Thyroid gland (tissue), 4 donors: ENCODE measurements around the gene SLC12A1. TPM values are rescaled to one million over a fixed set of nuclear protein-coding genes. Genes with fewer than 3 reads are reported as not detected.

ENCODE experiments used
- DNase-seq, 2 donors: peaks; one replicate each; pipeline ENCODE4 v3.0.0-alpha.2; 2019
- H3K27ac ChIP-seq, 3 donors: fragments of 200-600 bp; sonication (generic); 1 replicate in 2 of 3; 2 replicates in 1 of 3; pipeline ENCODE4 v1.5.1; 2016 to 2019; ENCODE audit warnings: mild to moderate bottlenecking in 1 of 3, moderate library complexity in 1 of 3
- H3K27me3 ChIP-seq: fragments of 200-600 bp; sonication (generic); one replicate; pipeline ENCODE4 v1.5.1; 2019
- H3K36me3 ChIP-seq, 2 donors: fragments of 200-600 bp; sonication (generic); one replicate each; pipeline ENCODE4 v1.5.1; 2016 to 2019
- H3K4me1 ChIP-seq, 2 donors: fragments of 200-600 bp; sonication (generic); one replicate each; pipeline ENCODE4 v1.5.1; 2017 to 2019
- H3K4me3 ChIP-seq, 3 donors: fragments of 200-600 bp; sonication (generic); replicated peaks in 1 of 3; 1 replicate in 2 of 3; 2 replicates in 1 of 3; pipeline ENCODE4 v1.5.1; 2016; ENCODE audit warnings: mild to moderate bottlenecking in 1 of 3
- H3K9me3 ChIP-seq: fragments of 200-600 bp; sonication (generic); one replicate; pipeline ENCODE4 v1.5.1; 2017
- POLR2A ChIP-seq, 2 donors: fragments of 450-650 bp; IDR thresholded peaks; one replicate each; pipeline ENCODE4 v1.6.1; 2017; ENCODE audit warnings: antibody characterized with exemption in 2 of 2, mild to moderate bottlenecking in 2 of 2, moderate library complexity in 1 of 2
- WGBS, 2 donors: methylation state at CpG; one replicate each; pipeline ENCODE4 v1.1.5; 2017; 5-methylcytosine and 5-hydroxymethylcytosine counted together
- intact Hi-C: fragments of 100-400 bp; cut with DNase I; formaldehyde crosslinking; loops from one replicate; pipeline ENCODE4 v1.15.1; 2023
- total RNA-seq, 4 donors: library from RNA; depleted of rRNA; stranded (reverse); fragments of >200 nt; gene quantifications; one replicate each; pipeline ENCODE4 v1.2.3, GENCODE V29; 2016
- TF ChIP-seq, protein P1 (sequence below), 6 experiments: fragments of 200-600 bp in 3 of 6; fragments of 450-650 bp in 3 of 6; sonication (generic) in 3 of 6; IDR thresholded peaks; one replicate each; pipeline ENCODE4 v1.5.1; 2016 to 2019; ENCODE audit warnings: antibody characterized with exemption in 6 of 6, mild to moderate bottlenecking in 2 of 6, inconsistent platforms in 1 of 6, moderate library complexity in 1 of 6

The SLC12A1 gene
- total RNA-seq, 4 donors from 2014 or later = not detected

DNA sequence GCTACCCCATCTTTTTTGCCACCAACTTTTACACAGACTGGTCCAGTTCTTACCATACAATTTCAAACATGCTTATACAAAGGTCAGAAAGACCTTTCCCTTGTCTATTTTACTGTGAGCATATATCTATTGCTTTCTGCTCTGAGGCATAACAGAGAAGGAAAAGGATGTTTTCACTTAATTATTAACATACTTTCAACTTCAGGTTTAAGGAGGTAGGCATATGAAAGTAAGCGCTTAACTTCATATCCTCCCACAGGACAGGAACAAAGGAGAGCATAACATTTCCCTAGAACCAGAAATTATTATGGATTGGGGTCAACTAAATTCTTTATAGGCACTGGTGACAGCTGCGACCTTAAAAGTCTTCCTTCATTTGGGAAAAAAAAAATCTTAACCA, 29.1 kb upstream of the SLC12A1 start:
- TF ChIP-seq POLR2A (IDR thresholded peaks at IDR 0.05) = no peak
- TF ChIP-seq, protein P1, sequence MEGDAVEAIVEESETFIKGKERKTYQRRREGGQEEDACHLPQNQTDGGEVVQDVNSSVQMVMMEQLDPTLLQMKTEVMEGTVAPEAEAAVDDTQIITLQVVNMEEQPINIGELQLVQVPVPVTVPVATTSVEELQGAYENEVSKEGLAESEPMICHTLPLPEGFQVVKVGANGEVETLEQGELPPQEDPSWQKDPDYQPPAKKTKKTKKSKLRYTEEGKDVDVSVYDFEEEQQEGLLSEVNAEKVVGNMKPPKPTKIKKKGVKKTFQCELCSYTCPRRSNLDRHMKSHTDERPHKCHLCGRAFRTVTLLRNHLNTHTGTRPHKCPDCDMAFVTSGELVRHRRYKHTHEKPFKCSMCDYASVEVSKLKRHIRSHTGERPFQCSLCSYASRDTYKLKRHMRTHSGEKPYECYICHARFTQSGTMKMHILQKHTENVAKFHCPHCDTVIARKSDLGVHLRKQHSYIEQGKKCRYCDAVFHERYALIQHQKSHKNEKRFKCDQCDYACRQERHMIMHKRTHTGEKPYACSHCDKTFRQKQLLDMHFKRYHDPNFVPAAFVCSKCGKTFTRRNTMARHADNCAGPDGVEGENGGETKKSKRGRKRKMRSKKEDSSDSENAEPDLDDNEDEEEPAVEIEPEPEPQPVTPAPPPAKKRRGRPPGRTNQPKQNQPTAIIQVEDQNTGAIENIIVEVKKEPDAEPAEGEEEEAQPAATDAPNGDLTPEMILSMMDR (IDR thresholded peaks at IDR 0.05) = no peak
- intact Hi-C loops = no loop called here
- no peaks in the 10 kb centered on the region for H3K9me3 ChIP-seq
- H3K27me3 ChIP-seq = no peaks in the 10 kb centered on the region
- DNase-seq = no peak
- H3K27ac ChIP-seq = no peak overlapping the region
- no peaks in the 10 kb centered on the region for H3K36me3 ChIP-seq
- no peak overlapping the region for H3K4me3 ChIP-seq
- peaks cover 0 to 12% of the 10 kb centered on the region in 2 donors for H3K4me1 ChIP-seq
- WGBS, 2 donors = 79 to 84% methylated on average over 2 of the region's 2 CpGs

DNA sequence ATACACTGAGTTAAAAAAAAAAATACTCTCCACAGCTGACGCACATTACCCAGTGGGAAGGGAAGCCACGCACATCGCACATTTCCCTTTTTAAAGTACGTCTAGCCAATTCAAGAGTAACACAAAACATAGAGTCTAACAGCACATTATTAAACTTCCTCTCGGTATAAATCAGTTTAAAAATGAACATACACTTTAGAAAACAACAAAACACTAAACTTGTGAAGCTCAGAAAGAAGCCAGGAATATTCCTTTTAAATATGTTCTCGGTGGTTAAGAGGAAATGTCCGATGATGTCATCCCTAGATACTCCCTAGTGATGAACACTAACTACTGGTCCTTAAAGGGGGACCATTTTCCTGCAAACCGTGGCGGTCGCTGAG, 28.7 kb upstream of the SLC12A1 start:
- 5 to 8% methylated on average over 10 of the region's 10 CpGs for WGBS, 2 donors
- Histone ChIP-seq H3K4me3 (peak overlapping the region; percentile 5 to 70 (median 36)), H3K27me3 (no peaks in the 10 kb centered on the region), H3K36me3 (no peaks in the 10 kb centered on the region), H3K27ac (no peak overlapping the region), H3K9me3 (no peaks in the 10 kb centered on the region), H3K4me1 (peaks cover 0 to 12% of the 10 kb centered on the region in 2 donors)
- peak in 1 of 2 donors; percentile 1 for DNase-seq
- TF ChIP-seq, protein P1 (IDR thresholded peaks at IDR 0.05) = no peak
- TF ChIP-seq POLR2A (IDR thresholded peaks at IDR 0.05) = no peak
- intact Hi-C loops = no loop called here

DNA sequence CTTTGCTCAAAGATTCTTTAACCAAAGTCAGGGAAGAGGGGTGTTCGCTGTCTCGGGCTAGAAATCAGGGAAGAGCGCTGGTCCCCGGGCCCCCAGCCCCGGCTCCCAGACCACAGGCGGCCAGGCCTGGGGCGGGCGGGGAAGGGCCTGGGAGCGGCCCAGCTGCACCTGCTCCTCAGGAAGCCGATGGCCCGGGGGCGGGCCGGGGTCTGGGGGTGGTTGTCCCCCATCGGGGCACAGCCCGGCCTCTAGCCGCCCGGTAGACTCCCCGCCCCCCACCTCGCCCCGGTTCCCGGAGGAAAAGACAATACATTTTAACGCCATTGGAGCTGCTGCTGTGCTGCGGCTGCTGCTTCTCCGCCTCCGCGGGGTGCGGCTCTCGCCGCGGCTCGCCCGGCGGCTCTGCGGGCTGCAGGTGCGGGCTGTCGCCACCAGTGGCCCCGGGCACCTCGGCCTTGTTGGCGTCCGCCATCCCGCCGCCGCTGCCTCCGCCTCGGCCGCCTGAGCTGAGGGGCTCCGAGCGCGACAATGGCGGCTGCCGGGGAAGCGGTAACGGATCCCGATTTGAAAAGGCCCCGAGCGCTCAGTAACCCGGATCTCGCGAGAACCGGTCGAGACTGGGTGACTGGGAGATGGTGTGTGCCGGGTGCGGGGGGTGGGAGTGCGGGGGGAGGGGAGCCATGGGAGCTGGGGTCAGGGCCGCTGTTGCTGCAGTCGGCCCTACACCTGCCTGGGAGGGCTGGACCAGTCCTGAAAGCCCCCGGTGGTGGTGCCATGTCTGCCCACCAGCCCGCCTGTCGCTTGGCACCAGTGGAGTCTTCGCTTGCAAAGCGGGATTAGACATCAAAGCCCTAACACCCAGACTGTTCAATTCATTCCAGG, 28.1 kb upstream of the SLC12A1 start, which contains the start of gene MYEF2:
TSS of gene MYEF2 (minus strand) at position 530 of the 882 bp plus-strand sequence. CDS start at position 472, 58 bp downstream.
- Histone ChIP-seq H3K27me3 (no peaks in the 10 kb centered on the region), H3K4me3 (peak within 1 kb of the TSS; percentile 5 to 70 (median 36)), H3K9me3 (no peaks in the 10 kb centered on the region), H3K27ac (no peak within 1 kb of the TSS), H3K4me1 (peaks cover 0 to 12% of the 10 kb centered on the region in 2 donors), H3K36me3 (no peaks in the 10 kb centered on the region)
- intact Hi-C loops = no loop called here
- peak; percentile 66 to 76 for DNase-seq
- WGBS, 2 donors = 3 to 23% methylated on average over 9 to 26 of the region's 71 CpGs
- peak in 1 of 2 donors; percentile 14 for TF ChIP-seq POLR2A (IDR thresholded peaks at IDR 0.05)
- TF ChIP-seq, protein P1 (IDR thresholded peaks at IDR 0.05) = peak in 1 of 6 experiments; percentile 25

DNA sequence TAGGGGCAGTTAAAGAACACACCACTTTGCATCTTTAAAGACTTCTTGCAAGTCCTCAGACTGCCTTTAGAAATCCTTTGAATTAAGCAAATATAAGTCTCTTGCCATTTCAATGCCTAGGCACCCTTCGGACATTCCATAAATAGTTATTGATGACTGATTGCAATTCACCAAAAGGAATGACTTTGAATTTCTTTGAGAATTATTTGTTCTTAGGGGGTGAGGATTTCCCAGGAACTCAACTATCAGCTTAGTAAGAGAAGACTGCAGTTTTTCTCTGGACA, 27.5 kb upstream of the SLC12A1 start:
- H3K4me3 ChIP-seq = no peak overlapping the region
- H3K9me3 ChIP-seq = no peaks in the 10 kb centered on the region

More for the DNA sequence above, 27.5 kb upstream of the SLC12A1 start:
- H3K36me3 ChIP-seq = no peaks in the 10 kb centered on the region
- no peak overlapping the region for H3K27ac ChIP-seq
- no peak for DNase-seq
- 85 to 93% methylated on average over 1 of the region's 1 CpG for WGBS, 2 donors
- H3K27me3 ChIP-seq = no peaks in the 10 kb centered on the region
- peaks cover 0 to 12% of the 10 kb centered on the region in 2 donors for H3K4me1 ChIP-seq
- TF ChIP-seq POLR2A (IDR thresholded peaks at IDR 0.05) = no peak
- TF ChIP-seq, protein P1 (IDR thresholded peaks at IDR 0.05) = no peak
- intact Hi-C loops = no loop called here
